NB4 (cell line): ENCODE results near the gene NHLH2.

Experiments
- POLR2A ChIP-seq: IDR thresholded peaks from 2 replicates; pipeline ENCODE4 v1.6.1; 2011; ENCODE audit warnings: mild to moderate bottlenecking; ENCODE audit not compliant: insufficient read length; ENCODE audit errors: extremely low read depth
- TF ChIP-seq, protein P1 (sequence below): IDR thresholded peaks from one replicate; pipeline ENCODE4 v1.5.1; 2012; ENCODE audit warnings: low read depth, low read length
- TF ChIP-seq, protein P2 (sequence below): IDR thresholded peaks from 2 replicates; pipeline ENCODE4 v1.6.1; 2011; ENCODE audit warnings: low read depth, low read length

DNA sequence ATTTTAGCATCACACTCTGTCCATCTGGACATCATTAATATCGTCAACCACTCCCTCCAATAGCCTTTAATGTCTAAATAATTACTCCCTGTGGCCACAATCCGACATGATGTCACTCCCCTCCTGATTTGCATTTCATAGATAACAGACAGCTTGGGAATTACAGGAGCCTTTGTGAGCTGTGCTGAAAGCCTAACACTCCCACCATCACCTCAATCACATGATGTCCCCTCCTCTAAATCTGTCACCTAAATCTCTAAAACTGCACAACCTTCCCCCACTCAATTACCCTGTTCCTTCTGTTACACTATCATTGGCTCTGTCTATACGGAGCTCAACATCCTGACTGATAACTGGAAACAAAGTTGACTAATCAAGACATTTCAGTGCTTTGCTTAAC lies 14.3 kb downstream of the NHLH2 start:
- TF ChIP-seq, protein P1, sequence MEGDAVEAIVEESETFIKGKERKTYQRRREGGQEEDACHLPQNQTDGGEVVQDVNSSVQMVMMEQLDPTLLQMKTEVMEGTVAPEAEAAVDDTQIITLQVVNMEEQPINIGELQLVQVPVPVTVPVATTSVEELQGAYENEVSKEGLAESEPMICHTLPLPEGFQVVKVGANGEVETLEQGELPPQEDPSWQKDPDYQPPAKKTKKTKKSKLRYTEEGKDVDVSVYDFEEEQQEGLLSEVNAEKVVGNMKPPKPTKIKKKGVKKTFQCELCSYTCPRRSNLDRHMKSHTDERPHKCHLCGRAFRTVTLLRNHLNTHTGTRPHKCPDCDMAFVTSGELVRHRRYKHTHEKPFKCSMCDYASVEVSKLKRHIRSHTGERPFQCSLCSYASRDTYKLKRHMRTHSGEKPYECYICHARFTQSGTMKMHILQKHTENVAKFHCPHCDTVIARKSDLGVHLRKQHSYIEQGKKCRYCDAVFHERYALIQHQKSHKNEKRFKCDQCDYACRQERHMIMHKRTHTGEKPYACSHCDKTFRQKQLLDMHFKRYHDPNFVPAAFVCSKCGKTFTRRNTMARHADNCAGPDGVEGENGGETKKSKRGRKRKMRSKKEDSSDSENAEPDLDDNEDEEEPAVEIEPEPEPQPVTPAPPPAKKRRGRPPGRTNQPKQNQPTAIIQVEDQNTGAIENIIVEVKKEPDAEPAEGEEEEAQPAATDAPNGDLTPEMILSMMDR = no peak
- no peak for TF ChIP-seq POLR2A
- TF ChIP-seq, protein P2, sequence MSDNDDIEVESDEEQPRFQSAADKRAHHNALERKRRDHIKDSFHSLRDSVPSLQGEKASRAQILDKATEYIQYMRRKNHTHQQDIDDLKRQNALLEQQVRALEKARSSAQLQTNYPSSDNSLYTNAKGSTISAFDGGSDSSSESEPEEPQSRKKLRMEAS = no peak
